OCI-LY1 (cell line): ENCODE data around the gene ZFPM1.

Experiments used
- H2AFZ ChIP-seq: fragments of 200-600 bp; sonication (generic), shearing (Covaris generic); 2 replicates; pipeline ENCODE4 v1.6.0; 2014; ENCODE audit warnings: antibody characterized with exemption, mild to moderate bottlenecking, low read length
- H3F3A ChIP-seq: fragments of 200-600 bp; sonication (generic), shearing (Covaris generic); 2 replicates; pipeline ENCODE4 v1.6.0; 2014; ENCODE audit warnings: mild to moderate bottlenecking, antibody characterized with exemption, low read length, moderate library complexity; ENCODE audit not compliant: insufficient read depth
- H3K27ac ChIP-seq: fragments of 200-600 bp; sonication (generic); 2 replicates; pipeline ENCODE4 v1.5.1; 2014; ENCODE audit warnings: low read length, mixed run types, mild to moderate bottlenecking, low read depth; ENCODE audit not compliant: poor library complexity, severe bottlenecking
- H3K27me3 ChIP-seq: fragments of 200-600 bp; sonication (generic); 2 replicates; pipeline ENCODE4 v1.6.0; 2014; ENCODE audit warnings: antibody characterized with exemption, mild to moderate bottlenecking, low read length, moderate library complexity; ENCODE audit not compliant: insufficient read depth
- H3K36me3 ChIP-seq: fragments of 200-600 bp; sonication (generic); 2 replicates; pipeline ENCODE4 v1.6.1; 2014; ENCODE audit warnings: mild to moderate bottlenecking, antibody characterized with exemption, low read length, moderate library complexity, mixed read lengths; ENCODE audit not compliant: insufficient read depth
- H3K4me1 ChIP-seq: fragments of 200-600 bp; sonication (generic); 2 replicates; pipeline ENCODE4 v1.5.1; 2014; ENCODE audit warnings: mild to moderate bottlenecking, low read length, moderate library complexity; ENCODE audit not compliant: insufficient read depth, severe bottlenecking
- H3K4me2 ChIP-seq: fragments of 200-600 bp; sonication (generic), shearing (Covaris generic); 2 replicates; pipeline ENCODE4 v1.6.1; 2014; ENCODE audit warnings: low read length
- H3K4me3 ChIP-seq: fragments of 200-600 bp; sonication (generic); 2 replicates; pipeline ENCODE4 v1.5.1; 2014; ENCODE audit warnings: low read length, low read depth, mild to moderate bottlenecking, mixed read lengths; ENCODE audit not compliant: poor library complexity, severe bottlenecking
- H3K79me2 ChIP-seq: fragments of 200-600 bp; shearing (Covaris generic); 2 replicates; pipeline ENCODE4 v1.6.1; 2016; ENCODE audit warnings: mixed run types, low read length, mixed read lengths; ENCODE audit not compliant: insufficient read depth
- H3K9ac ChIP-seq: fragments of 200-600 bp; sonication (generic), shearing (Covaris generic); 2 replicates; pipeline ENCODE4 v1.6.1; 2014; ENCODE audit warnings: mild to moderate bottlenecking, low read length, mixed read lengths
- H3K9me2 ChIP-seq: fragments of 200-600 bp; sonication (generic), shearing (Covaris generic); 2 replicates; pipeline ENCODE4 v1.6.1; 2014; ENCODE audit warnings: low read depth, mild to moderate bottlenecking, low read length, mixed read lengths
- H3K9me3 ChIP-seq: fragments of 200-600 bp; shearing (Covaris generic); 2 replicates; pipeline ENCODE4 v1.6.1; 2014; ENCODE audit warnings: low read length, mixed read lengths
- H4K20me1 ChIP-seq: fragments of 200-600 bp; sonication (generic), shearing (Covaris generic); 2 replicates; pipeline ENCODE4 v1.6.0; 2016; ENCODE audit warnings: mild to moderate bottlenecking, low read length; ENCODE audit not compliant: insufficient read depth
- EZH2 ChIP-seq: fragments of 200-600 bp; sonication (generic), shearing (Covaris generic); IDR thresholded peaks from 2 replicates; pipeline ENCODE4 v1.8.0; 2017; ENCODE audit warnings: borderline replicate concordance, mixed run types, mild to moderate bottlenecking, antibody characterized with exemption, low read length, moderate library complexity, mixed read lengths
- TF ChIP-seq, protein P1 (sequence below): fragments of 200-600 bp; sonication (generic), shearing (Covaris generic); IDR thresholded peaks from 2 replicates; pipeline ENCODE4 v1.5.1; 2017; ENCODE audit warnings: mild to moderate bottlenecking, antibody characterized with exemption, low read length, moderate library complexity, mixed read lengths

ZFPM1 gene

DNA sequence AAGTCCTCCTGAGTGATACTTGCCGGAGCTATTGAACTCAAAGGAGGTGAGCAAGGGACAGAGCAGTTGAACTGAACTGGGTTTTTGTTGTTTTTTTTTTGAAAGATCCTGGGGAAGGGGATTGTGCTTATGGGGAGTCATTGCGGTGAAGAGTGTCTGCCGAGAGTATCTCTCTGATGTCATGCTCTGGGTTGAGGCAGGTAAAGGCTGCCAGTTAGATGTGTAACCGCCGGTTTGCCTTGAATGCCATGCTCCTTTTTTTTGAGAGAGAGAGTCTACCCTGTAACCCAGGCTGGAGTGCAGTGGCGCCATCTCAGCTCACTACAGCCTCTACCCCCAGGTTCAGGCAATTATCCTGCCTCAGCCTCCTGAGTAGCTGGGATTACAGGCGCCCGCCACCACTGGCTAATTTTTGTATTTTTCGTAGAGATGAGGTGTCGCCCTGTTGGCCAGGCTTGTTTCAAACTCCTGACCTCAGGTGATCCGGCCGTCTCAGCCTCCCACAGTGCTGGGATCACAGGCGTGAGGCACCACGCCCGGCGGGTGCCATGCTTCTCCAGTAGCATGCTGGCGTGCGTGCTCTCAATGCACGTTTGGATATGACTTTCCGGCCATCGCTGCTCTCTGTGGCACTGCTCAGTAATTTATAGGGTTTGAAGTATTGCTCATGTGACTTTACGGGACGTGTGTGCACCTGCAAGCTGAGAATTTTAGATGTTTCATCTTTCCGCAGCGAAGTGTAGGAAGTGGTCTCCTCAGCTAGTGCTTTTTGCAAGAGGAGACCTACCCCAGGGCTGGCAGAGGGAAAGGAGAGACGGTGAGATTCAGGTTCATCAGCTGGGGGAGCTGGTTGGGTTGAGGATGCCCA, 125.6 kb downstream of the ZFPM1 start:
- Histone ChIP-seq H3K36me3 (peaks cover 88% of the 10 kb centered on the region), H3K27ac (no peak overlapping the region), H3K9me2 (no peaks in the 10 kb centered on the region), H4K20me1 (no peaks in the 10 kb centered on the region), H3K4me3 (no peak overlapping the region), H3K9me3 (no peaks in the 10 kb centered on the region), H3K9ac (no peak overlapping the region), H3K4me2 (no peak overlapping the region), H3K27me3 (no peaks in the 10 kb centered on the region), H2AFZ (no peak overlapping the region), H3K4me1 (no peaks in the 10 kb centered on the region), H3F3A (no peaks in the 10 kb centered on the region), H3K79me2 (peaks cover 13% of the 10 kb centered on the region)
- no peak for TF ChIP-seq EZH2
- TF ChIP-seq, protein P1, sequence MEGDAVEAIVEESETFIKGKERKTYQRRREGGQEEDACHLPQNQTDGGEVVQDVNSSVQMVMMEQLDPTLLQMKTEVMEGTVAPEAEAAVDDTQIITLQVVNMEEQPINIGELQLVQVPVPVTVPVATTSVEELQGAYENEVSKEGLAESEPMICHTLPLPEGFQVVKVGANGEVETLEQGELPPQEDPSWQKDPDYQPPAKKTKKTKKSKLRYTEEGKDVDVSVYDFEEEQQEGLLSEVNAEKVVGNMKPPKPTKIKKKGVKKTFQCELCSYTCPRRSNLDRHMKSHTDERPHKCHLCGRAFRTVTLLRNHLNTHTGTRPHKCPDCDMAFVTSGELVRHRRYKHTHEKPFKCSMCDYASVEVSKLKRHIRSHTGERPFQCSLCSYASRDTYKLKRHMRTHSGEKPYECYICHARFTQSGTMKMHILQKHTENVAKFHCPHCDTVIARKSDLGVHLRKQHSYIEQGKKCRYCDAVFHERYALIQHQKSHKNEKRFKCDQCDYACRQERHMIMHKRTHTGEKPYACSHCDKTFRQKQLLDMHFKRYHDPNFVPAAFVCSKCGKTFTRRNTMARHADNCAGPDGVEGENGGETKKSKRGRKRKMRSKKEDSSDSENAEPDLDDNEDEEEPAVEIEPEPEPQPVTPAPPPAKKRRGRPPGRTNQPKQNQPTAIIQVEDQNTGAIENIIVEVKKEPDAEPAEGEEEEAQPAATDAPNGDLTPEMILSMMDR, result no peak

DNA sequence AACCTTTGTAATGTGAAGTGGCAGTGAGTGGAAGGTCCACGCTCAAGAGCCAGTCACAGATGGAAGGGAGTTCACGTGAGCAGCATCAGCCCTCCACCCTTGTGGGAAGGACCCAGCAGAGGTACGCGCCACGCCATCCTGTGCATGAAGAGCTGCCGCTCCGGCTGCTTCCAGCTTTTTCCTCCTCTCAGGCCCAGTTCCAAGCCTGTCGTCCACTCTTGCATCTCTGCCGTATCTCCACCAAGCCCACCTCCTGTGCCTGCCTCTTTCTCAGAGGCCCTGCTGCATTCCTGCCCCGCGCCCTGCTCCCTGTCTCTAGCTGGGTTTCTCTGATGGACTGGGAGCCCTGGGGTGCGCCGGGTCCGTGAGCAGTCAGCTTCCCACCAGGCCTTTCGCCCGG, 127.3 kb downstream of the ZFPM1 start:
- Histone ChIP-seq H3K27me3 (no peaks in the 10 kb centered on the region), H3K36me3 (peaks cover 88% of the 10 kb centered on the region), H3K4me1 (no peaks in the 10 kb centered on the region), H3K79me2 (peaks cover 9% of the 10 kb centered on the region), H2AFZ (no peak overlapping the region), H3K9me3 (no peaks in the 10 kb centered on the region), H3K4me3 (no peak overlapping the region), H3K9me2 (no peaks in the 10 kb centered on the region), H3F3A (no peaks in the 10 kb centered on the region), H4K20me1 (no peaks in the 10 kb centered on the region), H3K9ac (no peak overlapping the region), H3K27ac (no peak overlapping the region), H3K4me2 (no peak overlapping the region)
- TF ChIP-seq, protein P1, result no peak
- TF ChIP-seq EZH2, result no peak

DNA sequence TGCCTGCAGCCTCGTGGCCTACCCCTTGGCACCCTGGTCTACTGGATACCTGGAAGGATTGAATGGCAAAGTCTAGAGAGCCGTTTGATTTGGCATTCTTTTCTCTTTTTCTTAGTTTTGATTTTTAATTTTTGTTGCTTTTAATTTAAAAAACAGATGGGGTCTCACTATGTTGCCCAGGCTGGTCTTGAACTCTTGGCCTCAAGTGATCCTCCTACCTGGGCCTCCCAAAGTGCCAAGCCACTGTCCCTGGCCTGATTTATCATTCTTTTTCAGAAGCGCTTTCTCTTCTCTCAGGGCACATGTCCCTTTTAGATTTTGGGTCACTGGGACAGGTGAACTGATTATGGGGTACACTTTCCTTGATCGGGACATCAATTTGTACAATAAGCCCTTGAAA, 128.0 kb downstream of the ZFPM1 start:
- peaks cover 7% of the 10 kb centered on the region; the same call in 1 of the 2 replicates for H3K79me2 ChIP-seq

More for the DNA sequence above, 128.0 kb downstream of the ZFPM1 start:
- Histone ChIP-seq H2AFZ (no peak overlapping the region), H3K4me2 (no peak overlapping the region), H3K27me3 (no peaks in the 10 kb centered on the region), H3F3A (no peaks in the 10 kb centered on the region), H3K9ac (no peak overlapping the region), H3K4me3 (no peak overlapping the region), H3K9me3 (no peaks in the 10 kb centered on the region), H3K36me3 (peaks cover 89% of the 10 kb centered on the region), H3K27ac (no peak overlapping the region), H3K4me1 (no peaks in the 10 kb centered on the region), H3K9me2 (no peaks in the 10 kb centered on the region), H4K20me1 (no peaks in the 10 kb centered on the region)
- TF ChIP-seq, protein P1, result no peak
- no peak for TF ChIP-seq EZH2
